ENCODE data around the gene P3H2. TPM values are rescaled to one million over a fixed set of nuclear protein-coding genes. Genes with fewer than 3 reads are reported as not detected.
"Not testable (repeated sequence)": the region's sequence is repeated elsewhere in the genome, so short reads cannot be mapped to it uniquely, and the experiment has no call there.

The P3H2 gene
- total and polyA plus RNA-seq, 9 donors: 30.8 to 74.7 (median 56.9) TPM

DNA sequence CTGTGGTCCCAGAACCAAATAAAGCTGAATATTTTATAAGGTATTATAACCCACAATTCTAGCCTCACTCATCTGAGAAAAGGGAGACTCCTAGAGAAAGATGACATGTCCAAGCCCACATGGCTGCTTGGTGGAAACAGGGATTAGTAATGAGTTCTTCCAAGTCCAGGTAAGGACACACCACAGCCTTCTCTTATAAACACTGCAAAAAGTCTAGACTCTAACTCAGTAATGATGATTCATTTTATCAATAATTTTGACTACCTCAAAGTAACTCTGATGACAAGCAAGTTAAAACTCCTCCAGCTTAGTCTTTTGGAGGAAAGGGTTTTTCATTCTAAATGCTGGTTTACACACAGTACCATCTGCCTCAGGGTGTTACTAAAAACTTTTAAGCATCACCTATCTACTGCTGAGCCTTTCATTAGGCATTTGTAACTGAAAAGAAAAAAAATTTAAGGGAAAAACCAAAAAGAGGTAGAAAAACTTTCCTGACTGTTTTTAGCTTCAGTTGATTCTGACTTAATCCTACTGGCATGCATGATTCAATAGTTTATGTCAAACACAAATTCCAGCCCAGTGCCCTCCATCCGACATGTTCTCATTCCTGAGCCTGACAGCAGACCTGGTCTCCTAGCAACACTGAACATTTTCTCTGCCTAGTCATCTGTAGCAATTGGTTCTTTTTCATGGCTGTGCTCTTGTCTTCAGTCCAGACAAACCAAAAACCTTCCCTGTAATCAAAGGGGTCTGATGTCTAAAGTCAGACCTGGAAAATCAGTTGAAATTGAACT lies 43.9 kb downstream of the P3H2 start:
- Histone ChIP-seq H3K27me3 (ENCODE audit: control insufficient read depth, insufficient read depth, low read length) (no peaks in the 10 kb centered on the region), H3K4me1 (ENCODE audit: control insufficient read depth, insufficient read depth, low read length) (peaks cover 11% of the 10 kb centered on the region), H3K4me3 (ENCODE audit: low read length) (no peak overlapping the region), H3K36me3 (ENCODE audit: control insufficient read depth, insufficient read depth, low read length) (no peaks in the 10 kb centered on the region), H3K27ac (ENCODE audit: low read length) (peak overlapping the region; percentile 57), H3K9me3 (replicated peaks; ENCODE audit: control insufficient read depth, low read depth, low read length) (no peaks in the 10 kb centered on the region)
- 50% methylated on average over 1 of the region's 1 CpG for WGBS (ENCODE audit: insufficient coverage)
- DNase-seq: peak; percentile 89

DNA sequence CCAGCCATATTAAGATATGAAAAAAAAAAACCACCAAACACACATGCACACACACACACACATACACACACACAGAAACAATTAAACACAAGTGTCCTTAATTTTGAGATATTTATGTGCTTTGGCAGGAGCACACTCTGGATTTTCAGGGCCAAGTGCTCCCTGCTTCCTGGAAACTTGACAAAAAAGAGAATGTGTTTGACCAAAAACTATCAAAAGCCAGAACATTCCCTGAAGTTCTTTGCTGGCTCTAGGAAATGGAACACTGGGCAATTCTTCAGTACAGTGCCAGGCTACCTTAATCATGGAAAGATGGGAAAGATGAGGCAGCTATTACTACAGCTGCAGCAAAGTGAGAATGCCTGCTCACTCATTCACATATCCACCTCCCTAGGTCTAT lies 44.6 kb downstream of the P3H2 start:
- DNase-seq: peak; percentile 65
- H3K4me1 ChIP-seq (ENCODE audit: control insufficient read depth, insufficient read depth, low read length): peaks cover 11% of the 10 kb centered on the region

DNA sequence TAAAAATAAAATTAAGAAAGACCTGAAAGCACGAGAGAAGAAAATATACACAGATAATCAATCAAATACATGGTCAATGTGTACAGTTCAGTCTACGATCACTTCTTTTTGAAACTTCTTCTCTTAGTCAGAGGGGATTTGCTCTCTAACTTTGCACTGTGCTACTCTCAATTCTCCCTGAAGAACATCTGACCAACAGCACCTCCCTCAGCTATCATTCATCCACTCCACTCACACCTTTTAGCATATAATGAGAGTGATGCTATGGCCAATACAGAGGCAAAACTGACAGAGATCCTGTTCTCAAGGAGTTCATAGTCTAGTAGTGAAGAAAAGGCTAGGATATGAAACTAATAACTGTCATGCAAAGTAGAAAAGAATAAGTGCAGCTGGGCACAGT lies 45.9 kb downstream of the P3H2 start:
- H3K9me3 ChIP-seq (replicated peaks; ENCODE audit: control insufficient read depth, low read depth, low read length): no peaks in the 10 kb centered on the region
- DNase-seq: no peak
- H3K36me3 ChIP-seq (ENCODE audit: control insufficient read depth, insufficient read depth, low read length): no peaks in the 10 kb centered on the region
- H3K4me3 ChIP-seq (ENCODE audit: low read length): no peak overlapping the region
- H3K27ac ChIP-seq (ENCODE audit: low read length): no peak overlapping the region
- WGBS (ENCODE audit: insufficient coverage): no CpG with 5 or more reads among the region's 2 CpGs
- H3K4me1 ChIP-seq (ENCODE audit: control insufficient read depth, insufficient read depth, low read length): peaks cover 11% of the 10 kb centered on the region
- H3K27me3 ChIP-seq (ENCODE audit: control insufficient read depth, insufficient read depth, low read length): no peaks in the 10 kb centered on the region

More for the DNA sequence above, 44.6 kb downstream of the P3H2 start:
- Histone ChIP-seq H3K4me3 (ENCODE audit: low read length) (no peak overlapping the region), H3K36me3 (ENCODE audit: control insufficient read depth, insufficient read depth, low read length) (no peaks in the 10 kb centered on the region), H3K27me3 (ENCODE audit: control insufficient read depth, insufficient read depth, low read length) (no peaks in the 10 kb centered on the region), H3K27ac (ENCODE audit: low read length) (peak overlapping the region; percentile 57), H3K9me3 (replicated peaks; ENCODE audit: control insufficient read depth, low read depth, low read length) (no peaks in the 10 kb centered on the region)

DNA sequence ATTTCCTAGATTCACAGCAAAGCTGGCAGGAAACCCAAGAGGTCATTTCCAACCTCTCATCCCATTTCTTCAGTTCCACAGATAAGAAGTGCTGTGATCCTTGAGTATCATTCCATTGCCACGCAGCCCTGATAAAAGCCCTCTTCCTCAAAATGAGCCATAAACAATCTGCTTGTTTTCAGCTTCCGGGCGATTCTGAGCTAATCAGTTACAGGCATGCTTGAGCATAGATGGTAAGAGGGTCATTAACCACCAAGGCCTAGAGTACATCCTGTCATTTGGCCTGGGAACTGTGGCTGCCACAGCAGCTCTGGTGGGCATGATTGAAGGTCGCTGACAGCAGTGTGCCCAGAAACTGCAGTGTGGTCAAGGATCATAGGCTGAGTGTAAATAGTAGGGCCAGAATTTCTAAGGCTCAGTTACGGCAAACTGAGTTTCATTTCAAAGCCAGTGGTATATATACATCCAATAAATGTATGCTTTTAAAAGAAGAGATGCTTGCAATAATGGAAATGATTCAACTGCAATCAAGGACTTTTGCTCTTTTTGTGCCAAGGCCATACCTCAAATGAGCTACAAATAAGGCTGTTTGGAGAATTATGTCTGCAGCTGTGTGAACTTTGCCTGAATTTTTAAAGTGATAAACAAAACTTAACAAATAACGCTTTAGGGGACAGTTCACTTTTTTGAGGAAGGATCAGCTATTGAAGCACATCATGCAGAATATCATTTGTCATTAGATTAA lies 47.3 kb downstream of the P3H2 start:
- 40% methylated on average over 1 of the region's 6 CpGs for WGBS (ENCODE audit: insufficient coverage)

DNA sequence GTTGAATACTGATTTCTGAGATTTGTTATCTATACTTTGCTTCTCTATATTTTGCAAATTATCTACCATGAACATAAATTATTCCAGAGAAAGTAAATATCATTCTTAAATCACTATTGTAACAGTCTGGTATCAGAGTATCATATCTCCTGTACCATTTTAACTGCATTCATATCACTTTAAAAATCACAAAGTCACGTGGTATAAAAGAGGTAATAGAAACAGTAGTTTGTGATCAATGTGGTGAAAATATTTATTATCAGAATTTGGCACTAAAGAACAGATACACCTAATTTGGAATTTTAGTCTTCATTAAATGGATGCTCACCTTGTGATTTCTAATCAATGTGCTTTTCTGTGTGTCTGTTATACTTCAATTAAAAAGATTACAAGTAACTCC lies 47.8 kb downstream of the P3H2 start:
- DNase-seq: no peak
- Histone ChIP-seq H3K27ac (ENCODE audit: low read length) (no peak overlapping the region), H3K27me3 (ENCODE audit: control insufficient read depth, insufficient read depth, low read length) (no peaks in the 10 kb centered on the region), H3K9me3 (replicated peaks; ENCODE audit: control insufficient read depth, low read depth, low read length) (no peaks in the 10 kb centered on the region), H3K4me3 (ENCODE audit: low read length) (no peak overlapping the region), H3K4me1 (ENCODE audit: control insufficient read depth, insufficient read depth, low read length) (peaks cover 11% of the 10 kb centered on the region), H3K36me3 (ENCODE audit: control insufficient read depth, insufficient read depth, low read length) (no peaks in the 10 kb centered on the region)
- WGBS (ENCODE audit: insufficient coverage): no CpG with 5 or more reads among the region's 1 CpG

More for the DNA sequence above, 47.3 kb downstream of the P3H2 start:
- peak; percentile 54 for DNase-seq
- H3K27ac ChIP-seq (ENCODE audit: low read length): peak overlapping the region; percentile 61
- H3K36me3 ChIP-seq (ENCODE audit: control insufficient read depth, insufficient read depth, low read length): no peaks in the 10 kb centered on the region
- H3K9me3 ChIP-seq (replicated peaks; ENCODE audit: control insufficient read depth, low read depth, low read length): no peaks in the 10 kb centered on the region
- no peak overlapping the region for H3K4me3 ChIP-seq (ENCODE audit: low read length)
- no peaks in the 10 kb centered on the region for H3K27me3 ChIP-seq (ENCODE audit: control insufficient read depth, insufficient read depth, low read length)
- peaks cover 11% of the 10 kb centered on the region for H3K4me1 ChIP-seq (ENCODE audit: control insufficient read depth, insufficient read depth, low read length)

DNA sequence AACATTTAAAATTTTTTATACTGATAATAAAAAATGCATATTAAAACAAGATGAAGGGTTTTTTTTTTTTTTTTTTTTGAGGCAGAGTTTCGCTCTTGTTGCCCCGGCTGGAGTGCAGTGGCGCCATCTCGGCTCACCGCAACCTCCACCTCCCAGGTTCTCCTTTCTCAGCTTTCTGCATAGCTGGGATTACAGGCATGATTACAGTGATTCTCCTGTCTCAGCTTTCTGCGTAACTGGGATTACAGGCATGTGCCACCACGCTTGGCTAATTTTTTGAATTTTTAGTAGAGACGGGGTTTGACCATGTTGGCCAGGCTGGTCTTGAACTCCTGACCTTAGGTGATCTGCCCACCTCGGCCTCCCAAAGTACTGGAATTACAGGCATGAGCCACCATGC lies 48.8 kb downstream of the P3H2 start:
- WGBS (ENCODE audit: insufficient coverage): 80% methylated on average over 2 of the region's 9 CpGs
- H3K4me1 ChIP-seq (ENCODE audit: control insufficient read depth, insufficient read depth, low read length); H3K27me3 ChIP-seq (ENCODE audit: control insufficient read depth, insufficient read depth, low read length); H3K4me3 ChIP-seq (ENCODE audit: low read length); H3K27ac ChIP-seq (ENCODE audit: low read length); H3K36me3 ChIP-seq (ENCODE audit: control insufficient read depth, insufficient read depth, low read length); DNase-seq; H3K9me3 ChIP-seq (replicated peaks; ENCODE audit: control insufficient read depth, low read depth, low read length): not testable (repeated sequence)

DNA sequence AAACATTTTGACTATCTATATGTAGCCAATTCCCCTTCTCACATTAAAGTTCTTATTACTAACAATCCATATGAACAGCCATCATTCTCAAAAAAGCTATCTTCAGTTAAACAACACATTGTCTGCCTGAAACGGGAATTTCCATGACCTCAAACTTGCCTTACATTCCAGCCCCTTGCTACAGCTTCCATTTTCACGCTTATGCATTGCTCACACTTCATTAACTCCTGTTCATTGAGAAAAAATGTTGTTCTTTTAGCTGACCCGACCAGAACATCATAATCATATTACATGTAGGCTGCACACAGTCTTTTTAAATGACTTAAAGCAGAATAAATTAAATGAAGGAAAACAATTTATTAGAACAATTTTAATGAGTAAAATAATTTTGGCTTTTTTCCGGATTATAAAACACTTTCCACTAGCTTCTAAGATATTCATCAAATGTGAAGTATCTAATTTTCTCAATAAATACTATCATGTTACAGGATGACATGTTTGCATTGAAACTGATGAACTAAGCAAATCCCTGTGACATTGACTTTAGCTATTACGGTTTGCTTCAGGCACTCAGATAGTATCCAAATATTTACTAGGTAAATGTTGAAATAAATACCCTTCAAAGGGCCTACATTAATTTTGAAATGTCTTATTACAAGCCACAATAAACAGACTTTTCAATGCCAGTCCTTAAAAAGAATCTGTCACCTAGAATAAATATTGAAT lies 49.9 kb downstream of the P3H2 start:
- no CpG with 5 or more reads among the region's 5 CpGs for WGBS (ENCODE audit: insufficient coverage)
- peaks cover 4% of the 10 kb centered on the region for H3K4me1 ChIP-seq (ENCODE audit: control insufficient read depth, insufficient read depth, low read length)
- no peaks in the 10 kb centered on the region for H3K9me3 ChIP-seq (replicated peaks; ENCODE audit: control insufficient read depth, low read depth, low read length)
- no peaks in the 10 kb centered on the region for H3K27me3 ChIP-seq (ENCODE audit: control insufficient read depth, insufficient read depth, low read length)
- peak; percentile 56 for DNase-seq
- no peak overlapping the region for H3K27ac ChIP-seq (ENCODE audit: low read length)
- no peaks in the 10 kb centered on the region for H3K36me3 ChIP-seq (ENCODE audit: control insufficient read depth, insufficient read depth, low read length)
- H3K4me3 ChIP-seq (ENCODE audit: low read length): no peak overlapping the region

DNA sequence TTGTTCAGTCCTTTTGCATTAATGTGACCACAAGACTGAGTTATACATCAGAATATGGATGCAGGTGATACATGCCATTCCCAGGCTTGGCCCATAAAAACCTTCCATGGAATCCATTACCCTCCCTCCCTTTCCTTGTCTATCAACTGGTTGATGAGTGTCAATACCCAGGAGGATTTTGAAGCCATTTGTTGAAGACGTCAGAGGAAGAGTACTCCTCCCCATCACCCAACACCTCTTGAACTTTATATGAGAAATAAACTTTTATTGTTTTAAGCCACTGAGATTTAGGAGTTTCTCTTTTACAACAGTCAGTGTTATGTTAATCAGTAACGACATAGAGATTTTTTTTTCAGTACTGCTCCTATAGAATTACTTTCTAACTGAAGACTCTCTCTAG lies 55.5 kb downstream of the P3H2 start:
- no peaks in the 10 kb centered on the region for H3K36me3 ChIP-seq (ENCODE audit: control insufficient read depth, insufficient read depth, low read length)

DNA sequence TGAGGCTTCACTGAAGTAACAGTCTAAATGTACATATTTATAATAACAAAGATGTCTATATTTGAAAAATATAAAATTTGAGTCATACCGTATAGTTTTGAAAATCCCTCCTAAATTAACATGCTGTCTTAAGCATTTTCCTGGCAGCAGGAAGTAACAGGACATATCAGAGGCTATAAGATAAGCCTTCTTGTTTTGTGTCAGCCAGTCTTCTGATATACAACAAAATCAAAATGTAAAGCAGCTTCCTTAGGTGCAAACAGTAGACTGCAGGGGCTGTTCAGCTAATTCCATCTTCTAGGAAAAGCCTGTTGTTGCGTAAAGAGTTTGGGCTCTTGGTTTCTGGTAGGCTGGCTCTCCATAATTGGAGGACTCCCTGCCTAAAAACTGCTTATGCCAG lies 56.0 kb downstream of the P3H2 start:
- WGBS (ENCODE audit: insufficient coverage): 100% methylated on average over 1 of the region's 2 CpGs
- H3K4me3 ChIP-seq (ENCODE audit: low read length): no peak overlapping the region
- H3K27me3 ChIP-seq (ENCODE audit: control insufficient read depth, insufficient read depth, low read length): no peaks in the 10 kb centered on the region

More for the DNA sequence above, 55.5 kb downstream of the P3H2 start:
- no peak overlapping the region for H3K4me3 ChIP-seq (ENCODE audit: low read length)
- H3K27ac ChIP-seq (ENCODE audit: low read length): no peak overlapping the region
- peaks cover 2% of the 10 kb centered on the region for H3K4me1 ChIP-seq (ENCODE audit: control insufficient read depth, insufficient read depth, low read length)
- no peak for DNase-seq
- H3K27me3 ChIP-seq (ENCODE audit: control insufficient read depth, insufficient read depth, low read length): no peaks in the 10 kb centered on the region
- no CpG with 5 or more reads among the region's 2 CpGs for WGBS (ENCODE audit: insufficient coverage)
- no peaks in the 10 kb centered on the region for H3K9me3 ChIP-seq (replicated peaks; ENCODE audit: control insufficient read depth, low read depth, low read length)

DNA sequence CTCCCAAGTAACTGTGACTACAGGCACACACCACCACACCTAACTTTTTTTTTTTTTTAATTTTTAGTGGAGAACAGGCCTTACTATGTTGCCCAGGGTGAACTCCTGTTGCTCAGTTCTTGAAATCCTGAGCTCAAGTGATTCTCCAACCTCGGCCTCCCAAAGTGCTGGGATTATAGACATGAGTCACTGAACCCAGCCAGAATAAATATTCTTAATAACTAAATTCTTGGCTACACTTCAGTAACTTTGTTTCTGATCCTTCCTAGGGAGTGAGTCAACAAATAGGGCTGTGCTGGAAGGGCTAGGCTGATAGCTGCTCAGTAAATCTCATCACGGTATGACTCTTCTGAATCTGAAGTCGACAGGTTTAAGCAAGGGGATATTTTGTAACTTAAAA lies 56.6 kb downstream of the P3H2 start:
- H3K4me3 ChIP-seq (ENCODE audit: low read length): no peak overlapping the region
- WGBS (ENCODE audit: insufficient coverage): 20% methylated on average over 1 of the region's 3 CpGs
- H3K27ac ChIP-seq (ENCODE audit: low read length): no peak overlapping the region

More for the DNA sequence above, 56.0 kb downstream of the P3H2 start:
- H3K4me1 ChIP-seq (ENCODE audit: control insufficient read depth, insufficient read depth, low read length): peaks cover 2% of the 10 kb centered on the region
- no peak for DNase-seq
- no peaks in the 10 kb centered on the region for H3K36me3 ChIP-seq (ENCODE audit: control insufficient read depth, insufficient read depth, low read length)
- H3K9me3 ChIP-seq (replicated peaks; ENCODE audit: control insufficient read depth, low read depth, low read length): no peaks in the 10 kb centered on the region
- H3K27ac ChIP-seq (ENCODE audit: low read length): no peak overlapping the region

More for the DNA sequence above, 56.6 kb downstream of the P3H2 start:
- Histone ChIP-seq H3K4me1 (ENCODE audit: control insufficient read depth, insufficient read depth, low read length) (peaks cover 6% of the 10 kb centered on the region), H3K27me3 (ENCODE audit: control insufficient read depth, insufficient read depth, low read length) (no peaks in the 10 kb centered on the region), H3K36me3 (ENCODE audit: control insufficient read depth, insufficient read depth, low read length) (no peaks in the 10 kb centered on the region), H3K9me3 (replicated peaks; ENCODE audit: control insufficient read depth, low read depth, low read length) (no peaks in the 10 kb centered on the region)
- DNase-seq: peak; percentile 46

Data from muscle of leg (tissue), 11 donors.